T-helper 1 cell treated with Interleukin-12 subunit alpha and Interleukin-12 subunit beta and Interleukin-4 antibody, amounts not matched to agents 30 μg/mL and 1 μg/mL, for 36 hours (primary cell): ENCODE results near the gene INKA1.

Source experiments
- H3K27ac Mint-ChIP-seq: one replicate; pipeline ENCODE4 v1.8.0; 2021; ENCODE audit warnings: mild to moderate bottlenecking, mixed read lengths
- H3K27me3 Mint-ChIP-seq: one replicate; pipeline ENCODE4 v1.8.0; 2021; ENCODE audit warnings: low read depth, mixed read lengths
- H3K36me3 Mint-ChIP-seq: one replicate; pipeline ENCODE4 v1.8.0; 2021; ENCODE audit warnings: low read depth, mixed read lengths
- H3K4me1 Mint-ChIP-seq: one replicate; pipeline ENCODE4 v1.8.0; 2021; ENCODE audit warnings: low read depth, mixed read lengths
- H3K4me3 Mint-ChIP-seq: one replicate; pipeline ENCODE4 v1.8.0; 2021; ENCODE audit warnings: mild to moderate bottlenecking, moderate library complexity, mixed read lengths
- H3K9me3 Mint-ChIP-seq: one replicate; pipeline ENCODE4 v1.8.0; 2021; ENCODE audit warnings: mixed read lengths

INKA1 gene

GRCh38 chr3:49793486-49794085 is 9.5 kb upstream of the INKA1 start:
- H3K27ac Mint-ChIP-seq = no peak overlapping the region
- peaks cover 4% of the 10 kb centered on the region for H3K4me1 Mint-ChIP-seq
- H3K9me3 Mint-ChIP-seq = no peaks in the 10 kb centered on the region
- no peak overlapping the region for H3K4me3 Mint-ChIP-seq
- H3K27me3 Mint-ChIP-seq = peaks cover 4% of the 10 kb centered on the region
- H3K36me3 Mint-ChIP-seq = no peaks in the 10 kb centered on the region

- H3K4me3 Mint-ChIP-seq = no peak overlapping the region
- H3K27ac Mint-ChIP-seq = no peak overlapping the region
- peaks cover 4% of the 10 kb centered on the region for H3K4me1 Mint-ChIP-seq
- peaks cover 4% of the 10 kb centered on the region for H3K27me3 Mint-ChIP-seq
- no peaks in the 10 kb centered on the region for H3K36me3 Mint-ChIP-seq
- H3K9me3 Mint-ChIP-seq = no peaks in the 10 kb centered on the region
Measured at GRCh38 chr3:49794431-49794830, 8.6 kb upstream of the INKA1 start.

- no peak overlapping the region for H3K27ac Mint-ChIP-seq
Measured at GRCh38 chr3:49794926-49795905, 7.8 kb upstream of the INKA1 start.

GRCh38 chr3:49799105-49799504 is 4.0 kb upstream of the INKA1 start:
- peaks cover 20% of the 10 kb centered on the region for H3K27me3 Mint-ChIP-seq
- no peaks in the 10 kb centered on the region for H3K9me3 Mint-ChIP-seq
- H3K4me1 Mint-ChIP-seq = peaks cover 7% of the 10 kb centered on the region
- no peaks in the 10 kb centered on the region for H3K36me3 Mint-ChIP-seq
- H3K4me3 Mint-ChIP-seq = no peak overlapping the region
- no peak overlapping the region for H3K27ac Mint-ChIP-seq

More at GRCh38 chr3:49794926-49795905, 7.8 kb upstream of the INKA1 start:
- H3K27me3 Mint-ChIP-seq = peaks cover 4% of the 10 kb centered on the region
- H3K36me3 Mint-ChIP-seq = no peaks in the 10 kb centered on the region
- H3K4me1 Mint-ChIP-seq = peaks cover 2% of the 10 kb centered on the region
- H3K4me3 Mint-ChIP-seq = no peak overlapping the region
- no peaks in the 10 kb centered on the region for H3K9me3 Mint-ChIP-seq

GRCh38 chr3:49799761-49800160 is 3.3 kb upstream of the INKA1 start, which contains the start of gene CDHR4:
TSS of gene CDHR4 (minus strand) at chr3:49799873. CDS start at chr3:49799812, 61 bp downstream.
- Mint-ChIP-seq H3K4me1 (peaks cover 7% of the 10 kb centered on the region), H3K36me3 (no peaks in the 10 kb centered on the region), H3K27me3 (peaks cover 21% of the 10 kb centered on the region), H3K9me3 (no peaks in the 10 kb centered on the region), H3K4me3 (no peak within 1 kb of the TSS), H3K27ac (no peak within 1 kb of the TSS)

- H3K27ac Mint-ChIP-seq = no peak overlapping the region
- H3K4me1 Mint-ChIP-seq = peaks cover 13% of the 10 kb centered on the region
- peaks cover 5% of the 10 kb centered on the region for H3K36me3 Mint-ChIP-seq
- H3K4me3 Mint-ChIP-seq = peak overlapping the region; percentile 7
- peaks cover 21% of the 10 kb centered on the region for H3K27me3 Mint-ChIP-seq
- H3K9me3 Mint-ChIP-seq = no peaks in the 10 kb centered on the region
Measured at GRCh38 chr3:49801160-49801559, 1.9 kb upstream of the INKA1 start.

GRCh38 chr3:49803465-49804140 is 542 bp downstream of the INKA1 start:
- H3K4me3 Mint-ChIP-seq = peak overlapping the region; percentile 56
- peak overlapping the region; percentile 59 for H3K27ac Mint-ChIP-seq
- peaks cover 21% of the 10 kb centered on the region for H3K27me3 Mint-ChIP-seq
- H3K4me1 Mint-ChIP-seq = peaks cover 15% of the 10 kb centered on the region
- peaks cover 10% of the 10 kb centered on the region for H3K36me3 Mint-ChIP-seq
- H3K9me3 Mint-ChIP-seq = no peaks in the 10 kb centered on the region

GRCh38 chr3:49804141-49805041 is 1.3 kb downstream of the INKA1 start:
- H3K27me3 Mint-ChIP-seq = peaks cover 21% of the 10 kb centered on the region
- peak overlapping the region; percentile 59 for H3K27ac Mint-ChIP-seq
- no peaks in the 10 kb centered on the region for H3K9me3 Mint-ChIP-seq
- peak overlapping the region; percentile 56 for H3K4me3 Mint-ChIP-seq
- peaks cover 14% of the 10 kb centered on the region for H3K36me3 Mint-ChIP-seq
- peaks cover 15% of the 10 kb centered on the region for H3K4me1 Mint-ChIP-seq

- H3K27me3 Mint-ChIP-seq = peaks cover 21% of the 10 kb centered on the region
- peaks cover 17% of the 10 kb centered on the region for H3K4me1 Mint-ChIP-seq
- no peak overlapping the region for H3K27ac Mint-ChIP-seq
- H3K36me3 Mint-ChIP-seq = peaks cover 23% of the 10 kb centered on the region
- H3K4me3 Mint-ChIP-seq = no peak overlapping the region
- no peaks in the 10 kb centered on the region for H3K9me3 Mint-ChIP-seq
Measured at GRCh38 chr3:49805367-49805782, 2.3 kb downstream of the INKA1 start.

- Mint-ChIP-seq H3K27me3 (peaks cover 19% of the 10 kb centered on the region), H3K4me3 (no peak overlapping the region), H3K36me3 (peaks cover 25% of the 10 kb centered on the region), H3K27ac (no peak overlapping the region), H3K4me1 (peaks cover 18% of the 10 kb centered on the region), H3K9me3 (no peaks in the 10 kb centered on the region)
Measured at GRCh38 chr3:49805897-49806701, 3.0 kb downstream of the INKA1 start.

GRCh38 chr3:49806850-49807249 is 3.8 kb downstream of the INKA1 start:
- Mint-ChIP-seq H3K9me3 (no peaks in the 10 kb centered on the region), H3K36me3 (peaks cover 31% of the 10 kb centered on the region), H3K4me1 (peaks cover 21% of the 10 kb centered on the region), H3K27me3 (peaks cover 11% of the 10 kb centered on the region), H3K27ac (no peak overlapping the region), H3K4me3 (no peak overlapping the region)

GRCh38 chr3:49807431-49808114 is 4.5 kb downstream of the INKA1 start:
- H3K27ac Mint-ChIP-seq = peak overlapping the region; percentile 29
- peaks cover 32% of the 10 kb centered on the region for H3K36me3 Mint-ChIP-seq
- H3K9me3 Mint-ChIP-seq = no peaks in the 10 kb centered on the region
- no peak overlapping the region for H3K4me3 Mint-ChIP-seq
- peaks cover 22% of the 10 kb centered on the region for H3K4me1 Mint-ChIP-seq
- peaks cover 4% of the 10 kb centered on the region for H3K27me3 Mint-ChIP-seq
